Stimulated activated CD4-positive, alpha-beta T cell treated with anti-CD3 and anti-CD28 coated beads, Interleukin-15, amount 100 ng/mL, for 24 hours (primary cell): ENCODE results near the gene POTEM.
"Not testable (repeated sequence)": the region's sequence is repeated elsewhere in the genome, so short reads cannot be mapped to it uniquely, and the experiment has no call there.

Experiments used
- DNase-seq: peaks from one replicate; pipeline ENCODE4 v3.0.0-alpha.2; 2020

Gene POTEM

GRCh38 chr14:18967134-18967533, at the start of gene POTEM:
TSS of gene POTEM (plus strand) at chr14:18967434. CDS start at chr14:18967486, 52 bp downstream.
- not testable (repeated sequence) for DNase-seq

DNA sequence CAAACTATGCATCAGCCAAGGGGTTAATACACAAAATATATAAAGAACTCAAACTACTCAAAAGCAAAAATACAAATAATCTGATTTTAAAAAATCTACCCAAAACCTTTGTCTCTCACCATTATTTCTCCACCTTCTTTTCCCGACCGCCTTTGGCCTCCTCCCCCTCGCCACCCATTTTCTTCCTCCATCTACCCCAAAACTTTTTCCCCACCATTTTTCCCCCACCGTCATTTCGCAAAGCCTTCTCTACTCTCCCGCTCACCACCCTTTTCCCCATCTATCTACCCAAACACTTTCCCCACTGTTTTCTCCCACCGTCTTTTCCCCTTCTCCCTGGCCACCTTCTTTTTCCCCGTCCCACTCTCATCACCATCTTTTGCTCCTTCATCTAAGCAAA, 48.9 kb upstream of the POTEM start:
- DNase-seq: not testable (repeated sequence)

GRCh38 chr14:18920052-18920451, 47.2 kb upstream of the POTEM start:
- not testable (repeated sequence) for DNase-seq

DNA sequence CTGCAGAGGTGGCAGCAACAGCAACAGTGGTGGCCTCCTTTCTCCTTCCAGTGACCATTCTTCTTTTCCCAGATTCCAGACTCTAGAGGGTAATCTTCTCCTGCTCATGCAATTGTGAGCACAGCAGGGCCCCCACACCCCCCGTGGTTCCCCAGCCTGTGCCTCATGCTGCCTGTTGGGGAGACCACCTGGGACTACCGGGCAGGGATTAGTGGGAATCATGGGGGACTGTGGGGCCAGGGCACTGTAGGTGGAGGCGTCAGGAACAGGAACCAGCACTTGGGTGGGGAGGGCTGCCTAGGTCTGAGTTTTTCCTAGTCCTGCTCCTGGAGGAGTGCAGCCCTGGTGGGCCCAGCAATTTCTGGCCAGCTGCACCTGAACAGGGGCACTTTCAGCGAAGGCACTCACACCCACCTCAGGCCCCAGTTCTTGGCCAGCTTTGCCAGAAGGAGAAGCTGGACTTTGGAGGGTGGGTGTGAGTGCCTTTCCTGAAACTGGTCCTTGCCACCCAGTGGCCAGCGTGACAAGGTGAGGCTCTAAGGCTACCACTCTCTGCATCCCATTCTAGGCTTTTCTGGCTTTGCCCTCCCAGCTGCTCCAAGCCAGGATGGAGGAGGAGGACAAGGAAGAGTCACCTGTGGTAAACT, 46.1 kb upstream of the POTEM start:
- not testable (repeated sequence) for DNase-seq

DNA sequence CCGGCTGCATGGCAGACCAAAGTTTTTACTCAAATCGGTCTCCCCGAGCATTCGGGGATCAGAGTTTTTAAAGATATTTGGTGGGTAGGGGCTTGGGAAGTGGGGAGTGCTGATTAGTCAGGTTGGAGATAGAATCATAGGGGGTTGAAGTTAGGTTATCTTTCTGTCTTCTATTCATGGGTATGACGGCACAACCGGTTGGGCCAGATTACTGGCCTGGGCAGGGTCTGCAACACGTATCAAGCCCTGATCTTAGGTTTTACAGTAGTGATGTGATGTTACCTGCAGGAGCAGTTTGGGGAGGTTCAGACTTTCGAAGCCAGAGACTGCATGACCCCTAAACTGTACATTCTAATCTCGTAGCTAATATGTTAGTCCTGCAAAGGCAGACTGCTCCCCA, 30.4 kb upstream of the POTEM start:
- not testable (repeated sequence) for DNase-seq

DNA sequence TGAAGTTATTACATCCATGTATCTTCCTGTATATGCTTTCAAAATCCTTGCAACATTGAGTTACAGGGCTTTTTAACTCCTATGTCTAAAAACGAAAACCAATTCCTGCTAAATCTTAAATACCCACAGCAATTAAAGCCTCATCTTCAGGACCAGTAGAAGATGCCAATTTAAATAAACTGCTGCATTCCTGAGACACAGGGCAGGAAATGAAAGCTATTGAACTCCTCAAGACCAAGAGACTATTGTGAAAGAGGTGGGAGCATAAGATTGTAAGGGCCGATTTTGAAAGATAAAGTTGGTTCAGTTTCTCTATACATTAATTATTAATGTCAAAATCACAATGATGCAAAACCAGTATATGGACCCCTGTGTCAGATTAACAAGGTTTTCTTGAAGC, 28.5 kb upstream of the POTEM start:
- not testable (repeated sequence) for DNase-seq

DNA sequence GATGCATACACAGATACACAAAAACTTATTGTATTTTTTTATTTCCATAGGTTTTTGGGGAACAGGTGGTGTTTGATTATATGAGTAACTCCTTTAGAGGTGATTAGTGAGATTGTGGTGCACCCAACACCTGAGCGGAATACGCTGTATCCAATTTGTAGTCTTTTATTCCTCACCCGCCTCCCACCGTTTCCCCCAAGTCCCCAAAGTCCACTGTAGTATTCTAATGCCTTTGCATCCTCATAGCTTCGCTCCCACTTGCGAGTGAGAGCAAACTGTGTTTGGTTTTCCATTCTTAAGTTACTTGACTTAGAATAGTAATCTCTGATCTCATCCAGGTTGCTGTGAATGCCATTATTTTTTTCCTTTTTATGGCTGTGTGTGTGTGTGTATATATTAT, 17.3 kb upstream of the POTEM start:
- DNase-seq: not testable (repeated sequence)

- not testable (repeated sequence) for DNase-seq
Observed at GRCh38 chr14:18953085-18953484, 14.1 kb upstream of the POTEM start.

GRCh38 chr14:18955816-18956215, 11.4 kb upstream of the POTEM start:
- not testable (repeated sequence) for DNase-seq

- not testable (repeated sequence) for DNase-seq
Observed at GRCh38 chr14:18961576-18961975, 5.7 kb upstream of the POTEM start.

DNA sequence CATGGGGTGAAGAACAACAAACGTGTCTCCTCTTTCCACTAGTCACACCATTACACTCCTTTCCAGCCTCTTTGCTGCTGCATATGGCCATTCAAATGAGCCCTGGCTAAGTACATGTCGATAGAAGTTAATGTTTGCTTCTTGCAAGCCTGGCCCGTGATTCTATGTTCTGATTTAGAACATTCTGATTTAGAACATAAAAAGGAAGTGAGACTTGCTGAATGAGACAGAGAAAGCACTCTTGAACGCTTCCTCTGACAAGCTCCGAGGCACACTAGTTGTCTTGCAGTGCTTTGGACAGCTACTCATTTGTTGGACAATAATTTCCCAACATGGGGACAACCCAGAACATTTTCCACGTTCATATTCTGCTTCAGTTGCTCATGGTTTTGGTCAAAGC, 5.1 kb upstream of the POTEM start:
- DNase-seq: not testable (repeated sequence)

GRCh38 chr14:18963276-18963675, 4.0 kb upstream of the POTEM start:
- not testable (repeated sequence) for DNase-seq

- not testable (repeated sequence) for DNase-seq
Observed at GRCh38 chr14:18964878-18965277, 2.4 kb upstream of the POTEM start.

GRCh38 chr14:19002566-19002965, 35.3 kb downstream of the POTEM start:
- not testable (repeated sequence) for DNase-seq

DNA sequence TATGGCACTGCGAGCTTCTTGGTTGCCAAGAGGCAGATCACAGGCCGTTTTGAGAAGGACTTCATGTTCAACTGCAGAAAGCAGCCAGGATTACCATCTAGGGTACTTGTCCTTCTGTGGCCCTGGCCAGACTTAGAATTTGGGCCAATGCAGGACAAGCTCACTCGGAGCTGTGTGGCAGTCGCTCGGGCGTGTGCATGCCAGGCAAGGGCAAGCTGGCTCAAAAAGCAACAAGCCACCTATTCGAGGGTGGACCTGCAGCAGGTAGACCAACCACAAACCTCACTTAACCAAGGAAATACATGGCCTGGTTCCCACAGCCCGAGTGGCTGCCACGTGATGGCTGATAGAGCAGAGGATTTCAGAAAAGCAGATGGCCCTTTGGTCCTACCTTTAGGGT, 39.3 kb downstream of the POTEM start:
- not testable (repeated sequence) for DNase-seq

DNA sequence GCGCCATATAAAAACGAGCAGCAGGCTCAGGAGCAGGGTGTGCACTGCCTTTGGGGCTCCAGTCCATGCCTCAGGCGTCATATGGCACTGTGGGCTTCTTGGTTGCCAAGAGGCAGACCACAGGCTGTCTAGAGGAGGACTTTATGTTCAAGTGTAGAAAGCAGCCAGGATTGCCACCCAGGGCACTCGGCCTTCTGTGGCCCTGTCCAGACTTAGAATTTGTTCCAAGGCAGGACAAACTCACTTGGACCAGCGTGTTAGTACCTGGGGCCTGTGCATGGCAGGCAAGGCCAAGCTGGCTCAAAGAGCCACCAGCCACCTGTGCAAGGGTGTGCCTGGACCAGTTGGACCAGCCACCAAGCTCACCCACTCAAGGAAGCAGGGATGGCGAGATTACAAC, 40.4 kb downstream of the POTEM start:
- not testable (repeated sequence) for DNase-seq

DNA sequence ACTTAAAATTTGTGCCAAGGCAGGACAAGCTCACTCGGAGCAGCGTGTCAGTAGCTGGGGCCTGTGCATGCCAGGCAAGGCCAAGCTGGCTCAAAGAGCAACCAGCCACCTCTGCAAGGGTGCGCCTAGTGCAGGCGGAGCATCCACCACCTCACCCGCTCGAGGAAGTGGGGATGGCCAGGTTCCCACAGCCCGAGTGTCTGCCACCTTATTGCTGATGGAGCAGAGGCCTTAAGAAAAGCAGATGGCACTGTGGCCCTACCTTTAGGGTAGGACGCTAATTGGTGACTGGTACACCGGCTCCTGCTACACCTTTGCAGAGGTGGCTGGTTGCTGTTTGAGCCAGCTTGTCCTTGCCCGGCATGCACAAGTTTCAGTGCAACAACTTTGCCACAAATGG, 43.8 kb downstream of the POTEM start:
- not testable (repeated sequence) for DNase-seq

DNA sequence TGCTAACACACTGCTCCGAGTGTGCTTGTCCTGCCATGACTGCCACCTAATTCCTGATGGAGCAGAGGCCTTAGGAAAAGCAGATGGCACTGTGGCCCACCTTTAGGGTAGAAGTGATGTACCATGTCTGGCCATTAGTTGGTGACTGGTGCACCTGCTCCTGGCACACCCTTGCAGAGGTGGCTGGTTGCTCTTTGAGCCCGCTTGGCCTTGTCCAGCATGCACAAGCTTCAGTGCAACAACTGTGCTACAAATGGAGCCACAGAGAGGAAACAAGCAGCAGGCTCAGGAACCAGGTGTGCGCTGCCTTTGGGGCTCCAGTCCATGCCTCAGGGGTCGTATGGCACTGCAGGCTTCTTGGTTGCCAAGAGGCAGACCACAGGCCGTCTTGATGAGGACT, 44.5 kb downstream of the POTEM start:
- DNase-seq: not testable (repeated sequence)

DNA sequence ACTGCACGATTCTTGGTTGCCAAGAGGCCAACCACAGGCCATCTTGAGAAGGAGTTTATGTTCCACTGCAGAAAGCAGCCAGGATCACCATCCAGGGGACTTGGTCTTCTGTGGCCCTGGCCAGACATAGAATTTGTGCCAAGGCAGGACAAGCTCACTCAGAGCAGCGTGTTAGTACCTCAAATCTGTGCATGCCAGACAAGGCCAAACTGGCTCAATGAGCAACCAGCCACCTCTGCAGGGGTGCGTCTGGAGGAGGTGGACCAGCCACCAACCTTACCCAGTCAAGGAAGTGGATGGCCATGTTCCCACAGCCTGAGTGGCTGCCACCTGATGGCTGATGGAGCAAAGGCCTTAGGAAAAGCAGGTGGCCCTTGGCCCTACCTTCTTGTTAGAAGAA, 48.0 kb downstream of the POTEM start:
- not testable (repeated sequence) for DNase-seq

GRCh38 chr14:19025080-19025589, 57.9 kb downstream of the POTEM start:
- DNase-seq: not testable (repeated sequence)

DNA sequence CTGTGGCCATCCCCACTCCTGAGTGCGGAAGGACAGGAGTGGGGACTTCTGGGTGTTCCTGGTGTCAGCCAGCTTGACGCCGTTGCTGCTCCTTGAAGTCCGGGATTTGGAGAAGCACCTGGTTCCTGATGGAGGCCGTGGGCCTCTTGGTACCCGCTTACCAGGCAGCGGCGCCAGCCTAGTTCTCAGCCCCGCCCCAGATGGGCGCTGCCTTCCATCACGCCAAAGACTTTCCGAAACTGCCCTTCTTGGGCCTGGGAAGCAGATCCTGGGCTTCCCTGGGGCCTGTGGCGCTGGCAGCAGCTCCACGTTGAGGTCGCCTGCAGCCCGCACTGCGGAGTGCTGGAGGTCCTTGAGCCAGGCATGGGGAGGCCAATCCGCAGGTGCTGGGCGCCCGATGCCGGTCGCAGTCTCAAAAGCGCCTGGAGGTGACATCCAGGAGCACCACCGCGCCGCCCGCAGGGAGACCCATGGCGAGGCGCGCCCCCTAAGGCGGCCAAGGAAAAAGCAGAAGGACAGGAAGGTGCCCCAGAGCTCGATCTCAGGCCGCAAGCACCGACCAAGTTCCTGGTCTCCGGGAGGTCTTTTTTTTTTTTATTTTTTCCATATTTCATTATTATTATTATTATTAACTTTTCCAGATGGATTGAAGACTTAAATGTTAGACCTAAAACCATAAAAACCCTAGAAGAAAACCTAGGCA, 59.6 kb downstream of the POTEM start:
- not testable (repeated sequence) for DNase-seq

DNA sequence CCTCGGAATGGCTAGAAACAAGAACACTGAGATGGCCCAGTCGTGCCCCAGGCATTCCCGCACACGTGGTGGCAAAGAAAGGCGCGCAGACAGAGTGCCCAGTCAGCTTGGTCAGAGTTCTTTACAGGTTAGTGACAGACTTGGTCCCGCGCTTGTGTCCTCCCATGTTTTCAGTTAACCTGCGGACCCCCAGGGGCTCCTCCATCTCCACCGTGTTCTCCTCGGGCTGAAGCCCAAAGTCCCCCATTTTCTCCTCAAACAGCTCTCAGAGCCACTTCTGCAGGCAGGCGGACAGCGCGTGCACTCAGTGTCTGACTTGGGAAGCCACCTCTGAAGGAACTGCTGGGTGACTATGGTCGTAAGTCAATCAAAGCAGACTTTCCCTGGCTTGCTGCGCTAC, 60.7 kb downstream of the POTEM start:
- DNase-seq: not testable (repeated sequence)

- DNase-seq: not testable (repeated sequence)
Observed at GRCh38 chr14:19036811-19037382, 69.7 kb downstream of the POTEM start.
